GM12878 (cell line): ENCODE results near the gene ABI3. TPM values are rescaled to one million over a fixed set of nuclear protein-coding genes. Genes with fewer than 3 reads are reported as not detected.

Source experiments
- ATAC-seq: fragments of 200-7000 bp; cut with Tn5 transposase; 3 replicates; pipeline ENCODE4 v1.9.1; 2020; ENCODE audit warnings: mild to moderate bottlenecking, moderate library complexity
- BruUV-seq: library from RNA; stranded (reverse); fragments of 400-500 nt; replicated peaks from 2 replicates; lab custom pipeline; 2021; lab: Mats Ljungman, UMichigan
- CTCF ChIA-PET: fragments of 300-600 bp; sonication (Branson Sonifier 250); formaldehyde crosslinking; extraction: SDS; loops from one replicate; lab custom pipeline; 2021; ENCODE audit warnings: inconsistent platforms; lab: Yijun Ruan, JAX
- POLR2A ChIA-PET: fragments of 350-600 bp; formaldehyde crosslinking; extraction: SDS; loops from one replicate; lab custom pipeline; 2021; ENCODE audit warnings: inconsistent platforms; lab: Charles Lee
- RAD21 ChIA-PET: fragments of 300-600 bp; sonication (Branson Sonifier 250); formaldehyde crosslinking; loops from one replicate; lab custom pipeline; 2023; ENCODE audit warnings: antibody characterized with exemption; ENCODE audit not compliant: unreplicated experiment; lab: Charles Lee
- SMC1A ChIA-PET: fragments of 300-600 bp; sonication (Branson Sonifier 250); formaldehyde crosslinking; loops from one replicate; lab custom pipeline; 2023; ENCODE audit not compliant: unreplicated experiment, uncharacterized antibody; lab: Charles Lee
- DNase-seq: peaks from one replicate; pipeline ENCODE4 v3.0.0-alpha.2; 2011; ENCODE audit warnings: low read depth, low spot score
- FAIRE-seq: peaks from 3 replicates; lab custom pipeline; 2011; peaks lifted over from hg19 to GRCh38; lab: Jason Lieb, UNC
- H2AFZ ChIP-seq: 2 replicates; pipeline ENCODE4 v1.6.0; 2011; ENCODE audit warnings: low read depth, low read length, control low read depth; ENCODE audit not compliant: control insufficient read depth
- H3K27ac ChIP-seq: 2 replicates; pipeline ENCODE4 v1.5.1; 2011; ENCODE audit warnings: control low read depth; ENCODE audit not compliant: control insufficient read depth, insufficient read depth
- H3K27me3 ChIP-seq, 2 experiments: replicated peaks in 1 of 2; 2 replicates each; pipeline versions ENCODE4 v1.6.0 to v1.6.1; 2011; ENCODE audit warnings: low read length in 1 of 2; ENCODE audit not compliant: control insufficient read depth in 2 of 2, insufficient read depth in 2 of 2
- H3K36me3 ChIP-seq, 2 experiments: 2 replicates each; pipeline ENCODE4 v1.5.1; 2011; ENCODE audit warnings: low read length in 1 of 2; ENCODE audit not compliant: control insufficient read depth in 2 of 2, insufficient read depth in 2 of 2
- H3K4me1 ChIP-seq: 2 replicates; pipeline ENCODE4 v1.6.1; 2011; ENCODE audit warnings: mild to moderate bottlenecking, low read length, moderate library complexity, mixed read lengths; ENCODE audit not compliant: control insufficient read depth, insufficient read depth
- H3K4me2 ChIP-seq: 2 replicates; pipeline ENCODE4 v1.6.0; 2011; ENCODE audit warnings: control low read depth; ENCODE audit not compliant: control insufficient read depth, insufficient read depth
- H3K4me3 ChIP-seq: fragments of 200-600 bp; sonication (generic); 2 replicates; pipeline ENCODE4 v1.5.1; 2016
- H3K79me2 ChIP-seq: 2 replicates; pipeline ENCODE4 v1.6.0; 2011; ENCODE audit warnings: low read length; ENCODE audit not compliant: control insufficient read depth, insufficient read depth
- H3K9ac ChIP-seq: 2 replicates; pipeline ENCODE4 v1.8.0; 2011; ENCODE audit warnings: low read length, control low read depth, mixed read lengths; ENCODE audit not compliant: control insufficient read depth, insufficient read depth
- H3K9me3 ChIP-seq: replicated peaks from 3 replicates; pipeline ENCODE4 v1.5.1; 2011; ENCODE audit warnings: mild to moderate bottlenecking, low read length; ENCODE audit not compliant: control insufficient read depth, insufficient read depth
- H4K20me1 ChIP-seq: 2 replicates; pipeline ENCODE4 v1.6.0; 2011; ENCODE audit not compliant: control insufficient read depth, insufficient read depth
- ATF7 ChIP-seq: fragments of 450-650 bp; IDR thresholded peaks from 2 replicates; pipeline ENCODE4 v1.6.1; 2016; ENCODE audit warnings: low read depth, mild to moderate bottlenecking
- BHLHE40 ChIP-seq, 2 experiments: fragments of 450-650 bp in 1 of 2; IDR thresholded peaks; 2 replicates each; pipeline ENCODE4 v1.6.1; 2011 to 2017; ENCODE audit warnings: low read depth in 2 of 2, borderline replicate concordance in 1 of 2, improper control_type of control experiment in 1 of 2, low read length in 1 of 2, mild to moderate bottlenecking in 1 of 2
- BRCA1 ChIP-seq: IDR thresholded peaks from 2 replicates; pipeline ENCODE4 v1.6.1; 2011; ENCODE audit warnings: low read depth, low read length, improper control_type of control experiment
- CEBPZ ChIP-seq: fragments of 150-350 bp; IDR thresholded peaks from 2 replicates; pipeline ENCODE4 v1.6.1; 2016; ENCODE audit warnings: low read depth, low read length
- IKZF2 ChIP-seq, 2 experiments: fragments of 450-650 bp; IDR thresholded peaks; 2 replicates each; pipeline ENCODE4 v1.6.1; 2017; ENCODE audit warnings: mild to moderate bottlenecking in 2 of 2, moderate library complexity in 2 of 2
- JUNB ChIP-seq: IDR thresholded peaks from 2 replicates; pipeline ENCODE4 v1.6.1; 2016; ENCODE audit warnings: antibody characterized with exemption, mild to moderate bottlenecking
- MTA2 ChIP-seq: fragments of 450-650 bp; IDR thresholded peaks from 2 replicates; pipeline ENCODE4 v1.6.1; 2016; ENCODE audit warnings: low read depth, mild to moderate bottlenecking, moderate library complexity
- MTA3 ChIP-seq: IDR thresholded peaks from 2 replicates; pipeline ENCODE4 v1.6.1; 2012; ENCODE audit warnings: low read length, inconsistent platforms, borderline replicate concordance
- NFYB ChIP-seq: IDR thresholded peaks from 2 replicates; pipeline ENCODE4 v1.6.1; 2011; ENCODE audit warnings: low read depth, mild to moderate bottlenecking, low read length, improper control_type of control experiment, moderate library complexity; ENCODE audit not compliant: insufficient read depth
- NR2F1 ChIP-seq: fragments of 450-650 bp; conservative IDR thresholded peaks from 2 replicates; pipeline ENCODE4 v1.6.1; 2017; ENCODE audit warnings: mild to moderate bottlenecking
- PAX5 ChIP-seq: IDR thresholded peaks from 2 replicates; pipeline ENCODE4 v1.6.1; 2011; ENCODE audit warnings: low read depth, low read length, borderline replicate concordance
- POLR2A ChIP-seq: IDR thresholded peaks from 2 replicates; pipeline ENCODE4 v1.6.1; 2011; ENCODE audit warnings: low read depth, mild to moderate bottlenecking, low read length
- SMARCA5 ChIP-seq: fragments of 450-650 bp; IDR thresholded peaks from 2 replicates; pipeline ENCODE4 v1.6.1; 2017; ENCODE audit warnings: mild to moderate bottlenecking
- SPI1 ChIP-seq: IDR thresholded peaks from 2 replicates; pipeline ENCODE4 v1.6.1; 2011; ENCODE audit warnings: low read depth, mild to moderate bottlenecking, low read length, moderate library complexity, borderline replicate concordance; ENCODE audit not compliant: insufficient read depth
- STAT1 ChIP-seq: fragments of 450-650 bp; conservative IDR thresholded peaks from 2 replicates; pipeline ENCODE4 v1.6.1; 2014; ENCODE audit warnings: antibody characterized with exemption, mild to moderate bottlenecking
- SUPT20H ChIP-seq: IDR thresholded peaks from 2 replicates; pipeline ENCODE4 v1.6.1; 2011; ENCODE audit warnings: low read depth, mild to moderate bottlenecking, low read length, moderate library complexity, borderline replicate concordance; ENCODE audit not compliant: control insufficient read depth
- SUZ12 ChIP-seq: fragments of 200-600 bp; sonication (generic); IDR thresholded peaks from one replicate; pipeline ENCODE4 v1.6.1; 2018; ENCODE audit warnings: antibody characterized with exemption, mild to moderate bottlenecking; ENCODE audit not compliant: unreplicated experiment
- ZBED1 ChIP-seq: IDR thresholded peaks from 2 replicates; pipeline ENCODE4 v1.6.1; 2016; ENCODE audit warnings: borderline replicate concordance
- ZNF622 ChIP-seq: fragments of 450-650 bp; IDR thresholded peaks from 2 replicates; pipeline ENCODE4 v1.6.1; 2017; ENCODE audit warnings: mild to moderate bottlenecking, inconsistent platforms
- WGBS: methylation state at CpG from one replicate; pipeline ENCODE4 v1.1.6; 2016; ENCODE audit warnings: low lambda C conversion rate; ENCODE audit not compliant: insufficient replicate concordance, insufficient coverage; ENCODE audit errors: missing lambda C conversion rate; 5-methylcytosine and 5-hydroxymethylcytosine counted together
- in situ Hi-C: fragments of 300-500 bp; cut with MboI; formaldehyde crosslinking; loops from 9 replicates; pipeline ENCODE4 v1.14.3; 2018; ENCODE audit warnings: mixed read lengths
- intact Hi-C: fragments of 100-400 bp; cut with micrococcal nuclease; formaldehyde crosslinking; loops from one replicate; pipeline ENCODE4 v1.14.2; 2022; ENCODE audit not compliant: unreplicated experiment
- polyA plus RNA-seq, 11 experiments: library from polyadenylated mRNA; depleted of rRNA in 4 of 11; unstranded in 6 of 11; stranded (reverse) in 5 of 11; fragments of >200 nt; fragmentation: Nextera tagmentation in 4 of 11; fragmentation: Illumina TruSeq in 1 of 11; extraction: Ambion mirVana in 4 of 11; extraction: Trizol in 1 of 11; gene quantifications; 1 replicate in 1 of 11; 2 replicates in 10 of 11; pipeline versions ENCODE4 v1.2.1 to v1.2.3, GENCODE V29; 2011 to 2016; ENCODE audit warnings: inconsistent platforms in 2 of 11, missing spikeins in 2 of 11, low read depth in 1 of 11
- total RNA-seq, 4 experiments: library from RNA; depleted of rRNA in 3 of 4; stranded (reverse); fragments of >200 nt in 3 of 4; fragmentation: Illumina TruSeq in 1 of 4; extraction: Trizol in 1 of 4; gene quantifications; 2 replicates each; pipeline versions ENCODE4 v1.2.1 to v1.2.3, GENCODE V29; 2013 to 2021

ABI3 gene
- total and polyA plus RNA-seq, 10 of the 15 experiments (the other 5 are each of a cell fraction or from before 2014, with no cell fraction given) = 13.4 to 109 (median 51.1) TPM

GRCh38 chr17:49195751-49196150 is 14.8 kb upstream of the ABI3 start:
- POLR2A ChIA-PET = interaction anchor here (1.5 to 16.8 kb wide), 2 partner anchors 9 to 18 kb away, joined by 3 to 537 read pairs; partner anchors contain the start of genes ABI3 and GNGT2
- in situ Hi-C loops = no loop called here
- SMC1A ChIA-PET = interaction anchor here (0.6 to 12.1 kb wide), 2 partner anchors 19 to 299 kb away, joined by 3 to 354 read pairs; partner anchors contain the start of genes ABI3 and GNGT2

GRCh38 chr17:49196520-49196919 is 14.0 kb upstream of the ABI3 start:
- CTCF ChIA-PET = interaction anchor here (0.5 to 0.9 kb wide), 2 partner anchors 31 to 1004 kb away, joined by 3 read pairs; no protein-coding TSS in a partner anchor
- no peak for TF ChIP-seq SMARCA5
- TF ChIP-seq SUZ12 = no peak
- TF ChIP-seq CEBPZ = no peak
- no peak for TF ChIP-seq SPI1
- no peak for TF ChIP-seq POLR2A
- TF ChIP-seq NFYB = no peak
- no peak for TF ChIP-seq MTA3
- no peak for TF ChIP-seq BRCA1
- no peak for TF ChIP-seq PAX5

More at GRCh38 chr17:49195751-49196150, 14.8 kb upstream of the ABI3 start:
- Histone ChIP-seq H3K9me3 (no peaks in the 10 kb centered on the region), H3K27me3 (no peaks in the 10 kb centered on the region), H3K27ac (peak overlapping the region; percentile 98), H3K4me2 (peak overlapping the region; percentile 96), H3K9ac (no peak overlapping the region; the same call in 1 of the 2 replicates), H2AFZ (no peak overlapping the region; the same call in 1 of the 2 replicates), H3K79me2 (no peaks in the 10 kb centered on the region)
- CTCF ChIA-PET = interaction anchor here (2.4 to 7.7 kb wide), 4 partner anchors 13 to 32 kb away, joined by 9 to 127 read pairs (median 54); partner anchors contain the start of genes ABI3, GNGT2 and PHOSPHO1
- BruUV-seq = no TSS peak
- ATAC-seq (no peak), DNase-seq (no peak)
- intact Hi-C loops = loop anchor here (10.0 kb wide), 1 partner anchor 301 kb away; the partner anchor contains the start of gene ATP5MC1
- no peak for TF ChIP-seq SUPT20H
- TF ChIP-seq MTA2 = 0 out of 2 replicates have a peak, but pooled peaks have one; percentile 7
- no peak for TF ChIP-seq IKZF2 (IDR thresholded peaks at IDR 0.05)
- no peak for TF ChIP-seq STAT1
- no peak for TF ChIP-seq ZBED1
- 0 out of 2 replicates have a peak, but pooled peaks have one; percentile 18 for TF ChIP-seq ATF7
- no peak for TF ChIP-seq ZNF622
- TF ChIP-seq BHLHE40 (IDR thresholded peaks at IDR 0.05; ENCODE audit: borderline replicate concordance in 1 of 2, low read depth in 2 of 2, low read length in 1 of 2) = peak; percentile 6 to 8; a peak in 1 of 4 replicates
- no peak for TF ChIP-seq NR2F1
- TF ChIP-seq JUNB = 0 out of 2 replicates have a peak, but pooled peaks have one; percentile 8
- TF ChIP-seq, all 136 proteins: peak for 4
- no peaks in the 10 kb centered on the region for H3K36me3 ChIP-seq
- FAIRE-seq = peak; percentile 64
- peaks cover 28% of the 10 kb centered on the region for H3K4me1 ChIP-seq
- 35% methylated on average over 4 of the region's 4 CpGs for WGBS
- RAD21 ChIA-PET = interaction anchor here (12.9 kb wide), 1 partner anchor 17 kb away, joined by 355 read pairs; the partner anchor contains the start of genes ABI3 and GNGT2
- peak overlapping the region; percentile 39; the same call in 1 of the 2 replicates for H3K4me3 ChIP-seq
- no peaks in the 10 kb centered on the region for H4K20me1 ChIP-seq

More at GRCh38 chr17:49196520-49196919, 14.0 kb upstream of the ABI3 start:
- peaks cover 28% of the 10 kb centered on the region for H3K4me1 ChIP-seq
- no peak overlapping the region for H3K4me3 ChIP-seq
- no peak for ATAC-seq
- no peak for DNase-seq
- WGBS = 91% methylated on average over 3 of the region's 3 CpGs
- BruUV-seq = no TSS peak
- POLR2A ChIA-PET = interaction anchor here (1.5 to 16.8 kb wide), 2 partner anchors 9 to 17 kb away, joined by 3 to 537 read pairs; partner anchors contain the start of genes ABI3 and GNGT2
- FAIRE-seq = no peak
- H3K27me3 ChIP-seq = no peaks in the 10 kb centered on the region
- H4K20me1 ChIP-seq = no peaks in the 10 kb centered on the region
- no peak overlapping the region for H3K27ac ChIP-seq
- RAD21 ChIA-PET = interaction anchor here (12.9 kb wide), 1 partner anchor 17 kb away, joined by 355 read pairs; the partner anchor contains the start of genes ABI3 and GNGT2
- no peaks in the 10 kb centered on the region for H3K9me3 ChIP-seq
- intact Hi-C loops (loop anchor here (10.0 kb wide), 1 partner anchor 302 kb away; the partner anchor contains the start of gene ATP5MC1), in situ Hi-C loops (no loop called here)
- H3K4me2 ChIP-seq = no peak overlapping the region
- SMC1A ChIA-PET = interaction anchor here (0.6 to 12.1 kb wide), 2 partner anchors 18 to 88 kb away, joined by 3 to 354 read pairs; partner anchors contain the start of genes ABI3 and GNGT2
- no peaks in the 10 kb centered on the region for H3K36me3 ChIP-seq
- no peak overlapping the region for H2AFZ ChIP-seq
- no peaks in the 10 kb centered on the region for H3K79me2 ChIP-seq
- H3K9ac ChIP-seq = no peak overlapping the region
